Body of pancreas (tissue), 4 donors: ENCODE data around the gene LIN9. TPM values are rescaled to one million over a fixed set of nuclear protein-coding genes. Genes with fewer than 3 reads are reported as not detected.

Experiments used
- ATAC-seq: fragments of 150-250 bp; one replicate; pipeline ENCODE4 v1.9.1; 2016
- DNase-seq, 4 donors: peaks; one replicate each; pipeline ENCODE4 v3.0.0-alpha.2; 2019
- H3K27ac ChIP-seq, 4 donors: fragments of 200-600 bp; sonication (generic); 1 replicate in 3 of 4; 2 replicates in 1 of 4; pipeline versions ENCODE4 v1.5.1 to v1.6.1; 2016 to 2019; ENCODE audit warnings: mild to moderate bottlenecking in 1 of 4, mixed read lengths in 1 of 4, moderate library complexity in 1 of 4
- H3K27me3 ChIP-seq, 2 donors: fragments of 200-600 bp; sonication (generic); one replicate each; pipeline ENCODE4 v1.6.0; 2016; ENCODE audit warnings: mild to moderate bottlenecking in 1 of 2
- H3K36me3 ChIP-seq, 2 donors: fragments of 200-600 bp; sonication (generic); replicated peaks in 1 of 2; 2 replicates each; pipeline ENCODE4 v1.5.1; 2016; ENCODE audit warnings: low read depth in 2 of 2; ENCODE audit not compliant: insufficient read depth in 1 of 2
- H3K4me1 ChIP-seq: fragments of 200-600 bp; sonication (generic); one replicate; pipeline ENCODE4 v1.6.0; 2016
- H3K4me3 ChIP-seq, 2 donors: fragments of 200-600 bp; sonication (generic); 1 replicate in 1 of 2; 2 replicates in 1 of 2; pipeline ENCODE4 v1.5.1; 2016 to 2019
- H3K9me3 ChIP-seq, 3 donors: fragments of 200-600 bp; sonication (generic); 1 replicate in 2 of 3; 2 replicates in 1 of 3; pipeline ENCODE4 v1.5.1; 2016
- CTCF ChIP-seq, 7 experiments: fragments of 450-650 bp in 4 of 7; fragments of 200-600 bp in 3 of 7; sonication (generic) in 3 of 7; IDR thresholded peaks; one replicate each; pipeline ENCODE4 v1.5.1; 2016 to 2019; ENCODE audit warnings: antibody characterized with exemption in 7 of 7
- POLR2A ChIP-seq, 3 donors: fragments of 450-650 bp; IDR thresholded peaks; one replicate each; pipeline ENCODE4 v1.6.1; 2016; ENCODE audit warnings: antibody characterized with exemption in 3 of 3, mild to moderate bottlenecking in 2 of 3
- WGBS, 2 donors: methylation state at CpG; one replicate each; pipeline ENCODE4 v1.1.5; 2017; 5-methylcytosine and 5-hydroxymethylcytosine counted together
- intact Hi-C: fragments of 100-400 bp; cut with DNase I; formaldehyde crosslinking; loops from one replicate; pipeline ENCODE4 v1.15.1; 2023
- total RNA-seq, 2 donors: library from RNA; depleted of rRNA; stranded (reverse); fragments of >200 nt; gene quantifications; one replicate each; pipeline ENCODE4 v1.1.0, GENCODE V29; 2016

Gene LIN9
- total RNA-seq, 2 donors from 2014 or later: 0.52 to 2.3 TPM

- no peak overlapping the region for H3K4me3 ChIP-seq
- no peaks in the 10 kb centered on the region for H3K4me1 ChIP-seq
- no peaks in the 10 kb centered on the region for H3K27me3 ChIP-seq
- H3K36me3 ChIP-seq: no peaks in the 10 kb centered on the region
- H3K27ac ChIP-seq: no peak overlapping the region
- H3K9me3 ChIP-seq: no peaks in the 10 kb centered on the region
- no peak for DNase-seq
- WGBS, 2 donors: 38 to 42% methylated on average over 2 of the region's 2 CpGs
- TF ChIP-seq POLR2A (IDR thresholded peaks at IDR 0.05): no peak
- no peak for TF ChIP-seq CTCF (IDR thresholded peaks at IDR 0.05)
- intact Hi-C loops: no loop called here
- ATAC-seq: no peak
These were observed 60.9 kb downstream of the LIN9 start for GRCh38 chr1:226248091-226248490.

GRCh38 chr1:226239421-226239820 is 69.5 kb downstream of the LIN9 start:
- TF ChIP-seq CTCF (IDR thresholded peaks at IDR 0.05) (no peak), POLR2A (IDR thresholded peaks at IDR 0.05) (no peak)
- no peak for DNase-seq
- ATAC-seq: no peak

GRCh38 chr1:226236826-226237225 is 72.1 kb downstream of the LIN9 start:
- Histone ChIP-seq H3K27me3 (no peaks in the 10 kb centered on the region), H3K27ac (no peak overlapping the region), H3K36me3 (no peaks in the 10 kb centered on the region), H3K4me1 (no peaks in the 10 kb centered on the region), H3K4me3 (no peak overlapping the region), H3K9me3 (no peaks in the 10 kb centered on the region)
- ATAC-seq: no peak
- intact Hi-C loops: no loop called here
- DNase-seq: no peak
- 75 to 92% methylated on average over 1 of the region's 1 CpG for WGBS, 2 donors
- TF ChIP-seq POLR2A (IDR thresholded peaks at IDR 0.05): no peak

More at GRCh38 chr1:226239421-226239820, 69.5 kb downstream of the LIN9 start:
- Histone ChIP-seq H3K9me3 (no peaks in the 10 kb centered on the region), H3K36me3 (no peaks in the 10 kb centered on the region), H3K4me3 (no peak overlapping the region), H3K27ac (no peak overlapping the region), H3K4me1 (no peaks in the 10 kb centered on the region), H3K27me3 (no peaks in the 10 kb centered on the region)
- intact Hi-C loops: no loop called here
- 98% methylated on average over 3 of the region's 3 CpGs for WGBS, 2 donors

GRCh38 chr1:226233806-226234205 is 75.2 kb downstream of the LIN9 start:
- 79 to 99% methylated on average over 3 of the region's 3 CpGs for WGBS, 2 donors
- Histone ChIP-seq H3K4me3 (no peak overlapping the region), H3K27ac (no peak overlapping the region), H3K36me3 (no peaks in the 10 kb centered on the region), H3K9me3 (no peaks in the 10 kb centered on the region), H3K4me1 (no peaks in the 10 kb centered on the region), H3K27me3 (no peaks in the 10 kb centered on the region)
- DNase-seq: no peak
- TF ChIP-seq POLR2A (IDR thresholded peaks at IDR 0.05) (no peak), CTCF (IDR thresholded peaks at IDR 0.05) (no peak)
- no peak for ATAC-seq
- intact Hi-C loops: no loop called here

- ATAC-seq (no peak), DNase-seq (no peak)
- no peak overlapping the region for H3K4me3 ChIP-seq
- intact Hi-C loops: no loop called here
- no peaks in the 10 kb centered on the region for H3K9me3 ChIP-seq
- WGBS, 2 donors: 80 to 89% methylated on average over 6 of the region's 6 CpGs
- no peak overlapping the region for H3K27ac ChIP-seq
- TF ChIP-seq CTCF (IDR thresholded peaks at IDR 0.05) (no peak), POLR2A (IDR thresholded peaks at IDR 0.05) (no peak)
- H3K36me3 ChIP-seq: no peaks in the 10 kb centered on the region
- H3K4me1 ChIP-seq: no peaks in the 10 kb centered on the region
- H3K27me3 ChIP-seq: no peaks in the 10 kb centered on the region
These were observed 75.7 kb downstream of the LIN9 start for GRCh38 chr1:226233293-226233692.
